ENCODE measurements around the gene RERE. TPM values are rescaled to one million over a fixed set of nuclear protein-coding genes. Genes with fewer than 3 reads are reported as not detected.

Gene RERE
- polyA plus RNA-seq, 1 of the 3 experiments (the other 2 are of a cell fraction), result 8.1 TPM

GRCh38 chr1:8370046-8370881, 447.2 kb downstream of the RERE start:
- Histone ChIP-seq H3K4me3 (ENCODE audit: low read depth in 2 of 2, low read length in 1 of 2) (no peak overlapping the region), H3K4me1 (ENCODE audit: control insufficient read depth in 1 of 2, insufficient read depth in 2 of 2, low read depth in 1 of 2, low read length in 1 of 2) (peaks cover 45 to 62% of the 10 kb centered on the region in 2 experiments), H3K9me3 (no peaks in the 10 kb centered on the region), H3K9me2 (no peaks in the 10 kb centered on the region), H3K27ac (ENCODE audit: low read depth in 2 of 2, low read length in 1 of 2) (peak overlapping the region; percentile 50 to 90; a peak in 2 of 4 replicates), H3K79me2 (ENCODE audit: insufficient read depth) (peaks cover 55% of the 10 kb centered on the region; the same call in 1 of the 2 replicates), H3F3A (replicated peaks; ENCODE audit: insufficient read depth) (peaks cover 13% of the 10 kb centered on the region), H3K36me3 (replicated peaks in 1 of 2; ENCODE audit: control insufficient read depth in 1 of 2, insufficient read depth in 2 of 2, low read length in 1 of 2) (peaks cover under 1 to 12% of the 10 kb centered on the region in 2 experiments), H2AFZ (ENCODE audit: low read depth) (no peak overlapping the region), H3K27me3 (ENCODE audit: insufficient read depth) (no peaks in the 10 kb centered on the region), H4K20me1 (ENCODE audit: insufficient read depth) (peaks cover 30% of the 10 kb centered on the region; the same call in 1 of the 2 replicates), H3K4me2 (no peak overlapping the region; the same call in 1 of the 2 replicates), H3K9ac (no peak overlapping the region)
- TF ChIP-seq, protein P1, sequence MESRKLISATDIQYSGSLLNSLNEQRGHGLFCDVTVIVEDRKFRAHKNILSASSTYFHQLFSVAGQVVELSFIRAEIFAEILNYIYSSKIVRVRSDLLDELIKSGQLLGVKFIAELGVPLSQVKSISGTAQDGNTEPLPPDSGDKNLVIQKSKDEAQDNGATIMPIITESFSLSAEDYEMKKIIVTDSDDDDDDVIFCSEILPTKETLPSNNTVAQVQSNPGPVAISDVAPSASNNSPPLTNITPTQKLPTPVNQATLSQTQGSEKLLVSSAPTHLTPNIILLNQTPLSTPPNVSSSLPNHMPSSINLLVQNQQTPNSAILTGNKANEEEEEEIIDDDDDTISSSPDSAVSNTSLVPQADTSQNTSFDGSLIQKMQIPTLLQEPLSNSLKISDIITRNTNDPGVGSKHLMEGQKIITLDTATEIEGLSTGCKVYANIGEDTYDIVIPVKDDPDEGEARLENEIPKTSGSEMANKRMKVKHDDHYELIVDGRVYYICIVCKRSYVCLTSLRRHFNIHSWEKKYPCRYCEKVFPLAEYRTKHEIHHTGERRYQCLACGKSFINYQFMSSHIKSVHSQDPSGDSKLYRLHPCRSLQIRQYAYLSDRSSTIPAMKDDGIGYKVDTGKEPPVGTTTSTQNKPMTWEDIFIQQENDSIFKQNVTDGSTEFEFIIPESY (IDR thresholded peaks at IDR 0.05; ENCODE audit: borderline replicate concordance, low read depth), result no peak
- TF ChIP-seq RXRA (IDR thresholded peaks at IDR 0.05; ENCODE audit: borderline replicate concordance, low read depth) (no peak), TAF1 (IDR thresholded peaks at IDR 0.05; ENCODE audit: borderline replicate concordance, low read depth, low read length) (no peak)
- DNase-seq, result no peak
- WGBS (ENCODE audit: low lambda C conversion rate), result 93% methylated on average over 14 of the region's 14 CpGs
- CTCF ChIA-PET, result interaction anchor here (0.9 to 2.7 kb wide), 3 partner anchors 20 to 356 kb away, joined by 3 to 23 read pairs (median 3); no protein-coding TSS in a partner anchor
- POLR2A ChIA-PET, result no interaction called here

DNA sequence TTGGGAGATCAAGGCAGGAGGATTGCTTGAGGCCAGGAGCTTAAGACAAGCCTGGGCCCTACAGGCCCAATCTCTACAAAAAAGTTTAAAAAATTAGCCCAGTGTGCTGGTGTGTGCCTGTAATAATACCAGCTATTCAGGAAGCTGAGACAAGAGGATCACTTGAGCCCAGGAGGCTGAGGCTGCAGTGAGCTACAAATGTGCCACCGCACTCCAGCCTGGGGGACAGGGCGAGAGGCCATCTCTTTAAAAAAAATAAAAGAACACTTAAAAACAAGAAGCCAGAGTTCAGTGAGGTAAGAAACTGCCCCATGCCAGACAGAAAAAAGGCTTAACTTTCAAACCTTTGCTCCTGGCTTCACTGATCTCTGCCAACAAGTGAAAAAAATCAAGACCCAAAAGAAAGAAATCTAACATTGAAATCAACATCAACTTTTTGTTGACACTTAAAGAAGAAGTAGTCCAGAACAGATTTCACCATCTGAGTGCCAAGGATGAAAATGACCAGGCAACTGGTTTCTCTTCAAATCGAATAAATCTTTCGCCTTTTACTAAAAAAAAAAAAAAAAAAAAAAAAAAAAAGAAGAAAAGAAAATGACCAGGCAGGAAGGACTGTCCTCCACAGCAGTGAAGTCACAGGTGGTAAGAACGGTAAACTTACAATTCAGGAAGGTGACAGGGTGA, 448.3 kb downstream of the RERE start:
- Histone ChIP-seq H3K4me3 (ENCODE audit: low read depth in 2 of 2, low read length in 1 of 2) (no peak overlapping the region), H3K79me2 (ENCODE audit: insufficient read depth) (peaks cover 50% of the 10 kb centered on the region; the same call in 1 of the 2 replicates), H3K4me1 (ENCODE audit: control insufficient read depth in 1 of 2, insufficient read depth in 2 of 2, low read depth in 1 of 2, low read length in 1 of 2) (peaks cover 39 to 54% of the 10 kb centered on the region in 2 experiments), H3K9me2 (no peaks in the 10 kb centered on the region), H3F3A (replicated peaks; ENCODE audit: insufficient read depth) (peaks cover 13% of the 10 kb centered on the region), H3K36me3 (replicated peaks in 1 of 2; ENCODE audit: control insufficient read depth in 1 of 2, insufficient read depth in 2 of 2, low read length in 1 of 2) (peaks cover 3 to 21% of the 10 kb centered on the region in 2 experiments), H4K20me1 (ENCODE audit: insufficient read depth) (peaks cover 30% of the 10 kb centered on the region; the same call in 1 of the 2 replicates), H3K9ac (no peak overlapping the region), H2AFZ (ENCODE audit: low read depth) (no peak overlapping the region), H3K4me2 (no peak overlapping the region), H3K27ac (ENCODE audit: low read depth in 2 of 2, low read length in 1 of 2) (no peak overlapping the region), H3K27me3 (ENCODE audit: insufficient read depth) (no peaks in the 10 kb centered on the region), H3K9me3 (no peaks in the 10 kb centered on the region)
- 94% methylated on average over 5 of the region's 5 CpGs for WGBS (ENCODE audit: low lambda C conversion rate)
- CTCF ChIA-PET, result no interaction called here
- POLR2A ChIA-PET, result no interaction called here
- no peak for DNase-seq
- no peak for TF ChIP-seq GATA2 (CRISPR knock-in tag; IDR thresholded peaks at IDR 0.05)
- no peak for TF ChIP-seq POLR2AphosphoS5 (IDR thresholded peaks at IDR 0.05; ENCODE audit: low read depth, low read length)
- no peak for TF ChIP-seq NRF1 (IDR thresholded peaks at IDR 0.05; ENCODE audit: low read depth, low read length)
- TF ChIP-seq CHD2 (IDR thresholded peaks at IDR 0.05; ENCODE audit: low read length, partially characterized antibody), result no peak
- TF ChIP-seq FOXJ3 (CRISPR knock-in tag; IDR thresholded peaks at IDR 0.05), result no peak
- TF ChIP-seq, protein P2, sequence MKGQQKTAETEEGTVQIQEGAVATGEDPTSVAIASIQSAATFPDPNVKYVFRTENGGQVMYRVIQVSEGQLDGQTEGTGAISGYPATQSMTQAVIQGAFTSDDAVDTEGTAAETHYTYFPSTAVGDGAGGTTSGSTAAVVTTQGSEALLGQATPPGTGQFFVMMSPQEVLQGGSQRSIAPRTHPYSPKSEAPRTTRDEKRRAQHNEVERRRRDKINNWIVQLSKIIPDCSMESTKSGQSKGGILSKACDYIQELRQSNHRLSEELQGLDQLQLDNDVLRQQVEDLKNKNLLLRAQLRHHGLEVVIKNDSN (IDR thresholded peaks at IDR 0.05; ENCODE audit: borderline replicate concordance, low read depth), result no peak
- no peak for TF ChIP-seq SIN3A (IDR thresholded peaks at IDR 0.05; ENCODE audit: borderline replicate concordance, low read depth, low read length)
- no peak for TF ChIP-seq RFX5 (IDR thresholded peaks at IDR 0.05; ENCODE audit: low read length)
- no peak for TF ChIP-seq RXRA (IDR thresholded peaks at IDR 0.05; ENCODE audit: borderline replicate concordance, low read depth)
- TF ChIP-seq, protein P3, sequence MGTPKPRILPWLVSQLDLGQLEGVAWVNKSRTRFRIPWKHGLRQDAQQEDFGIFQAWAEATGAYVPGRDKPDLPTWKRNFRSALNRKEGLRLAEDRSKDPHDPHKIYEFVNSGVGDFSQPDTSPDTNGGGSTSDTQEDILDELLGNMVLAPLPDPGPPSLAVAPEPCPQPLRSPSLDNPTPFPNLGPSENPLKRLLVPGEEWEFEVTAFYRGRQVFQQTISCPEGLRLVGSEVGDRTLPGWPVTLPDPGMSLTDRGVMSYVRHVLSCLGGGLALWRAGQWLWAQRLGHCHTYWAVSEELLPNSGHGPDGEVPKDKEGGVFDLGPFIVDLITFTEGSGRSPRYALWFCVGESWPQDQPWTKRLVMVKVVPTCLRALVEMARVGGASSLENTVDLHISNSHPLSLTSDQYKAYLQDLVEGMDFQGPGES (IDR thresholded peaks at IDR 0.05; ENCODE audit: low read depth, low read length), result no peak
- TF ChIP-seq FOSL2 (IDR thresholded peaks at IDR 0.05; ENCODE audit: borderline replicate concordance, low read depth), result no peak
- TF ChIP-seq, protein P4, sequence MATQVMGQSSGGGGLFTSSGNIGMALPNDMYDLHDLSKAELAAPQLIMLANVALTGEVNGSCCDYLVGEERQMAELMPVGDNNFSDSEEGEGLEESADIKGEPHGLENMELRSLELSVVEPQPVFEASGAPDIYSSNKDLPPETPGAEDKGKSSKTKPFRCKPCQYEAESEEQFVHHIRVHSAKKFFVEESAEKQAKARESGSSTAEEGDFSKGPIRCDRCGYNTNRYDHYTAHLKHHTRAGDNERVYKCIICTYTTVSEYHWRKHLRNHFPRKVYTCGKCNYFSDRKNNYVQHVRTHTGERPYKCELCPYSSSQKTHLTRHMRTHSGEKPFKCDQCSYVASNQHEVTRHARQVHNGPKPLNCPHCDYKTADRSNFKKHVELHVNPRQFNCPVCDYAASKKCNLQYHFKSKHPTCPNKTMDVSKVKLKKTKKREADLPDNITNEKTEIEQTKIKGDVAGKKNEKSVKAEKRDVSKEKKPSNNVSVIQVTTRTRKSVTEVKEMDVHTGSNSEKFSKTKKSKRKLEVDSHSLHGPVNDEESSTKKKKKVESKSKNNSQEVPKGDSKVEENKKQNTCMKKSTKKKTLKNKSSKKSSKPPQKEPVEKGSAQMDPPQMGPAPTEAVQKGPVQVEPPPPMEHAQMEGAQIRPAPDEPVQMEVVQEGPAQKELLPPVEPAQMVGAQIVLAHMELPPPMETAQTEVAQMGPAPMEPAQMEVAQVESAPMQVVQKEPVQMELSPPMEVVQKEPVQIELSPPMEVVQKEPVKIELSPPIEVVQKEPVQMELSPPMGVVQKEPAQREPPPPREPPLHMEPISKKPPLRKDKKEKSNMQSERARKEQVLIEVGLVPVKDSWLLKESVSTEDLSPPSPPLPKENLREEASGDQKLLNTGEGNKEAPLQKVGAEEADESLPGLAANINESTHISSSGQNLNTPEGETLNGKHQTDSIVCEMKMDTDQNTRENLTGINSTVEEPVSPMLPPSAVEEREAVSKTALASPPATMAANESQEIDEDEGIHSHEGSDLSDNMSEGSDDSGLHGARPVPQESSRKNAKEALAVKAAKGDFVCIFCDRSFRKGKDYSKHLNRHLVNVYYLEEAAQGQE (IDR thresholded peaks at IDR 0.05; ENCODE audit: low read depth, low read length), result no peak

Measured in SK-N-SH (cell line).